Endothelial cell (in vitro differentiated cells): ENCODE results near the gene CENPU. TPM values are rescaled to one million over a fixed set of nuclear protein-coding genes. Genes with fewer than 3 reads are reported as not detected.

Source experiments
- DNase-seq: peaks from one replicate; pipeline ENCODE4 v3.0.0; 2021; ENCODE audit warnings: low spot score
- H3K27ac Mint-ChIP-seq: one replicate; pipeline ENCODE4 v1.8.0; 2021; ENCODE audit warnings: mixed read lengths, inconsistent platforms; ENCODE audit not compliant: unreplicated experiment
- H3K27me3 Mint-ChIP-seq: one replicate; pipeline ENCODE4 v1.8.0; 2021; ENCODE audit warnings: mild to moderate bottlenecking, moderate library complexity, mixed read lengths, inconsistent platforms; ENCODE audit not compliant: unreplicated experiment
- H3K36me3 Mint-ChIP-seq: one replicate; pipeline ENCODE4 v1.8.0; 2021; ENCODE audit warnings: mild to moderate bottlenecking, low read depth, mixed read lengths, inconsistent platforms; ENCODE audit not compliant: unreplicated experiment
- H3K4me1 Mint-ChIP-seq: one replicate; pipeline ENCODE4 v1.8.0; 2021; ENCODE audit warnings: mild to moderate bottlenecking, mixed read lengths, inconsistent platforms; ENCODE audit not compliant: unreplicated experiment
- H3K4me3 Mint-ChIP-seq: one replicate; pipeline ENCODE4 v1.8.0; 2021; ENCODE audit warnings: mild to moderate bottlenecking, mixed read lengths, inconsistent platforms; ENCODE audit not compliant: unreplicated experiment
- H3K9me3 Mint-ChIP-seq: one replicate; pipeline ENCODE4 v1.8.0; 2021; ENCODE audit warnings: mixed read lengths, inconsistent platforms; ENCODE audit not compliant: unreplicated experiment
- CTCF ChIP-seq: fragments of 200-600 bp; sonication (generic); IDR thresholded peaks from one replicate; pipeline ENCODE4 v1.5.0; 2021; ENCODE audit warnings: antibody characterized with exemption; ENCODE audit not compliant: unreplicated experiment
- total RNA-seq: library from RNA; stranded (reverse); fragmentation: NEBNext Ultra II Directional; extraction: Animal tissue kit (Norgen Biotek cat#: 25700); gene quantifications from one replicate; pipeline ENCODE4 v1.2.1, GENCODE V29; 2021; ENCODE audit not compliant: unreplicated experiment

CENPU gene
- total RNA-seq, 1 donor from 2014 or later: 13.7 TPM

- no peak overlapping the region for H3K27ac Mint-ChIP-seq
- no peaks in the 10 kb centered on the region for H3K9me3 Mint-ChIP-seq
- no peaks in the 10 kb centered on the region for H3K27me3 Mint-ChIP-seq
- no peak for DNase-seq
- H3K4me1 Mint-ChIP-seq: no peaks in the 10 kb centered on the region
- no peak for TF ChIP-seq CTCF
- no peak overlapping the region for H3K4me3 Mint-ChIP-seq
- H3K36me3 Mint-ChIP-seq: no peaks in the 10 kb centered on the region
Observed at GRCh38 chr4:184766446-184766845, 32.5 kb upstream of the CENPU start.

GRCh38 chr4:184765473-184766340, 31.8 kb upstream of the CENPU start:
- no peaks in the 10 kb centered on the region for H3K9me3 Mint-ChIP-seq
- no peaks in the 10 kb centered on the region for H3K27me3 Mint-ChIP-seq
- TF ChIP-seq CTCF: no peak
- H3K36me3 Mint-ChIP-seq: no peaks in the 10 kb centered on the region
- no peak overlapping the region for H3K27ac Mint-ChIP-seq
- no peak for DNase-seq
- H3K4me1 Mint-ChIP-seq: no peaks in the 10 kb centered on the region
- no peak overlapping the region for H3K4me3 Mint-ChIP-seq

GRCh38 chr4:184764601-184765000, 30.7 kb upstream of the CENPU start:
- no peaks in the 10 kb centered on the region for H3K4me1 Mint-ChIP-seq
- H3K4me3 Mint-ChIP-seq: no peak overlapping the region
- no peaks in the 10 kb centered on the region for H3K9me3 Mint-ChIP-seq
- no peak for TF ChIP-seq CTCF
- H3K36me3 Mint-ChIP-seq: no peaks in the 10 kb centered on the region
- no peak overlapping the region for H3K27ac Mint-ChIP-seq
- DNase-seq: no peak
- no peaks in the 10 kb centered on the region for H3K27me3 Mint-ChIP-seq

- Mint-ChIP-seq H3K27ac (no peak overlapping the region), H3K4me1 (no peaks in the 10 kb centered on the region), H3K9me3 (no peaks in the 10 kb centered on the region), H3K27me3 (no peaks in the 10 kb centered on the region), H3K36me3 (no peaks in the 10 kb centered on the region), H3K4me3 (no peak overlapping the region)
- no peak for TF ChIP-seq CTCF
- no peak for DNase-seq
Observed at GRCh38 chr4:184763150-184763780, 29.4 kb upstream of the CENPU start.

- no peaks in the 10 kb centered on the region for H3K9me3 Mint-ChIP-seq
- no peak for DNase-seq
Observed at GRCh38 chr4:184762100-184762499, 28.2 kb upstream of the CENPU start.

More at GRCh38 chr4:184762100-184762499, 28.2 kb upstream of the CENPU start:
- no peak for TF ChIP-seq CTCF
- Mint-ChIP-seq H3K4me3 (no peak overlapping the region), H3K27ac (no peak overlapping the region), H3K36me3 (no peaks in the 10 kb centered on the region), H3K27me3 (no peaks in the 10 kb centered on the region), H3K4me1 (no peaks in the 10 kb centered on the region)
